ENCODE data around the gene PEDS1.
A peak's percentile ranks its signal among the peaks of the same experiment; 100 is the strongest.
"Not testable (repeated sequence)": the region's sequence is repeated elsewhere in the genome, so short reads cannot be mapped to it uniquely, and the experiment has no call there.

Gene PEDS1

DNA sequence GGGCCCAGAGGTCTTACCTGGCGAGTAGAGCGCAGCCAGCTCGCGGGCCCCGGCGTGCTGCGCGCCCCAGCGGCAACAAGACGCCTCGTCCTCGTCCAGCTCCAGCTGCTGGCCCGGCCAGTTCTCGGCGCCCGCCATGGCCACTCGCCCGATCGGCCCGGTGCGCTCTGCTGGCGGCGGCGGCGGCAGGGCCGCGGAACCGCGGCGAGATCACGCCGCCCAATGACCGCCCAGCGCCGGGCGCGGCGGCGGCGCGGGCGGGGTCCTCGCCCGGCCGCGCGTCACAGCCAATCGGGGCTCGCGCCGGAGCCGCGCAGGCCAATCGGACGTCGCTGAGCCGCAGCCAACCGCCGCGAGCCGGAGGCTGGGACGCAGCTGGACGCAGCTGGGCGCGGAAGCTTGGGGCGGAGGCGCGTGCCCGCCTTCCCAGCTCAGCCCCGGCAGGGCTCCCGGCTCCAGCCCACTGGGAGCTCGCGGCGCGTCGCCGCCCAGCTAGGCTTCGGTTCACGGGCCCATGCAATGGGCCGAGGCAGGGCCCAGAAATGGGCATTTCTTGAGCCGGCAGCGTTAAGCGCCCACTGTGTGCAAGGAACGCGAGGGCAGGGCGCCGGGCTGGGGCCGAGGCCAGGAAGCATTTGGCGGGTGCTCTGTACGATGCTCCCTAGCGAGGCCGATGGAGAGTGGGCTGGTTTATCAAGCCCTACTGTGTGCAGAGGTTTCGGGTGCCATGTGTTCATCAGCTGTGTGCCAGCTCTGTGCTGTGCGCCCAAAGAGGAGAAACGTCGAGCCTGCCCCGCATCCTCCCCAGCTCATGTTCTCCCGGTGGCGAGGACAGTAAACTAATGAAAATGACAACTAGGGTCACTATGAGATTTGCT, at the start of gene PEDS1:
PEDS1 (minus strand) TSS at position 224 of the 878 bp plus-strand sequence; CDS start at position 138, 86 bp downstream.
- DNase-seq = peak; percentile 51 to 73 (median 64)

DNA sequence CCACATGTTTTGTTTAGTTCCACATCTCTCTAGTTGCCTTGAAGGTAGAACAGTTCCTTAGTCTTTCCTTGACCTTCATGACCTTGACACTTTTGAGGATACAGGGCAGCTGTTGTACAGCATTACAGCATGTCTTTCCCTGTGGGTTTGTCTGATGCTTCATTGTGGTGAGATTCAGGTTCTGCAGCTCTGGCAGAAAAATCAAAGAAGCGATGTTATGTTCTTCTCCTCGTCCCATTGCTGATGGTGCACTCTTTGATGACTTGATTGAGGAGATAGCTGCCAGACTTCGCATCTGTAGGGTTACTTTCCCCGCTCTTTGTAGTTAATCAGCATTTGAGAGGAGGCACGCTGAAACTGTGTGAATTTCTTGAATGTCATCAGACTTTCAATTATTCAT, 49.2 kb upstream of the PEDS1 start:
- DNase-seq = no peak

- DNase-seq = not testable (repeated sequence)
These were observed 48.2 kb upstream of the PEDS1 start for GRCh38 chr20:50201710-50202109.

- no peak for DNase-seq
These were observed 47.1 kb upstream of the PEDS1 start for GRCh38 chr20:50200482-50201104.

DNA sequence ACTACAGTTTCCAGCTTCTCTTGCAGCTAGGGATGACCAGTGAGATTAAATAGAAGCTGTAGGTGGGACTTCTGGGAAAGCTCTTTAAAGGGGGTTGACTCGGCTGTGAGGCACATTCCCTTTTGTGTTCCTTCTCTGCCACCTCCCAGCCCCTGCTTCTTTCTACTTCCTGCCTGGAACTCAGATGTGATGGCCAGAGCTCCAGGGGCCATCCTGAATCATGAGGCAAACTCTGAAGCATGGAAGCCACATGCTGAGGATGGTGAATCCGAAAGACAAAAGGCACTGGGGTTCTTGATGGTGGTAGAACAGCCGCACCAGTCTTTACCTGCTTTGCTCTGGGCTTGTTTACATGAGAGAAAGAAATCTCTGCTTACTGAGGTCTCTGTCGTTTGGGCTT, 46.2 kb upstream of the PEDS1 start:
- no peak for DNase-seq

GRCh38 chr20:50198716-50199115, 45.2 kb upstream of the PEDS1 start:
- no peak for DNase-seq

DNA sequence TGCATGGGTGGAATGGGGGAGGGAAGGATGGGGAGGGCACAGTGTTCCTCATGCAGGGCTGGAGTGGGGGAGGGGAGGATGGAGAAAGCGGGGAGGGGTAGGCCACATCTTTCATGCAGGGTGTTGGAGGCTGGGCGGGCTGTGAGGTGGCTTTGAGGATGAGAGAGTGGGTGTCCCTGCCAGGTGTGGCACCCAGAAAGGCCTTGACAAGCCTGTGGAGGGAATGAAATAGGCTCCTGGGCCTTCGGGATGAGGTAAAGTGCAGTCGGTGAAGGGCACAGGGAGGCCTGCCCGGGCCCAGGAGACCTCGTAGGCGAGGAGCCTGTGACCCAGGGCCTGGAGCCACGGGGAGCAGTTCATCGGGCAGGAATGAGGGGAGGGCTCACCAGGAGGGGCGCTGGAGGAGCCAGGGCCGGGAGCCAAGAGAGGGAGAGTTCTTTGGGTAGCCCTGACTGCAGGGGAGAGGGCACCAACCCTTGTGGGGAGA, 44.7 kb upstream of the PEDS1 start:
- no peak for DNase-seq

DNA sequence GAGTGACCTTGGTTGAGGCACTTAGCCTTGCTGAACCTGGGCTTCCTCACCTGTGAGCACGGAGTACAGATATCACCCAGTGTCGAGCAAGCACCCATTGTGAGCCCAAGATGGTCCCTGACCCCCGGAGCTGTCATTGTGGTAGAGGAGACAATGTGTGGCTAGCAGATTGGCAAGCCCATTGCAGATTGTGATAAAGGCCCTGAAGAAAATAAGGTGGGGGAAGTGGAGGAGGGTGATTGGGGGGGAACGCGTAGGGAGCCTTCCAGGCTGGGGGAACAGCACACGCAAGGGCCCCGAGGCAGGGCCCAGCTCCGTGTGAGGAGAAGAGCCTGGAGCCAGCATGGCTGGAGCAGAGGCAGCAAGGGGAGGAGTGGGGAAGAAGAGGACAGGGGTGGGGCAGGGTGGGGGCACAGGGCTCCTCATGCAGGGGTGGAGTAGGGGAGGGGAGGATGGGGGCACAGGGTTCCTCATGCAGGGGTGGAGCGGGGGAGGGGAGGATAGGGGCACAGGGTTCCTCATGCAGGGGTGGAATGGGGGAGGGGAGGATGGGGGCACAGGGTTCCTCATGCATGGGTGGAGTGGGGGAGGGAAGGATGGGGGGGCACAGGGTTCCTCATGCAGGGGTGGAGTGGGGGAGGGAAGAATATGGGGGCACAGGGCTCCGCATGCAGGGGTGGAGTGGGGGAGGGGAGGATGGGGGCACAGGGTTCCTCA, 44.1 kb upstream of the PEDS1 start:
- no peak for DNase-seq

GRCh38 chr20:50196896-50197295, 43.4 kb upstream of the PEDS1 start:
- DNase-seq = no peak

DNA sequence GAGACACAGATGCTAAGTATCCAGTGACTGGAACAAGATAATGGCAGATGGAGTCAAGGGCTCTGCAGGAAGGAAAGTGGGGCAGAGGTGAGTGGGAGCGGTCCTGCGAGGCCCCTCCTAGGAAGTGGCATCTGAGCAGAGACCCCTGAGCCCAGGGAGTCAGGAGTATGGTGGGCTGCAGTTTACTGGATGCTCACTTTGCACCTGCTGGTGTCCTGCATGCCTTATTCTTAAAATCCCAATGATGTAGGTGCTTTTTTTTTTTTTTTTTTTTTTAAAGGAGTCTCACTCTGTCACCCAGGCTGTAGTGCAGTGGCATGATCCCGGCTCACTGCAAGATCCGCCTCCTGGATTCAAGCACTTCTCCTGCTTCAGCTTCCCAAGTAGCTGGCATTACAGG, 42.7 kb upstream of the PEDS1 start:
- no peak for DNase-seq

- DNase-seq = no peak
These were observed 42.1 kb upstream of the PEDS1 start for GRCh38 chr20:50195524-50196120.

- no peak for DNase-seq
These were observed 41.5 kb upstream of the PEDS1 start for GRCh38 chr20:50194831-50195523.

DNA sequence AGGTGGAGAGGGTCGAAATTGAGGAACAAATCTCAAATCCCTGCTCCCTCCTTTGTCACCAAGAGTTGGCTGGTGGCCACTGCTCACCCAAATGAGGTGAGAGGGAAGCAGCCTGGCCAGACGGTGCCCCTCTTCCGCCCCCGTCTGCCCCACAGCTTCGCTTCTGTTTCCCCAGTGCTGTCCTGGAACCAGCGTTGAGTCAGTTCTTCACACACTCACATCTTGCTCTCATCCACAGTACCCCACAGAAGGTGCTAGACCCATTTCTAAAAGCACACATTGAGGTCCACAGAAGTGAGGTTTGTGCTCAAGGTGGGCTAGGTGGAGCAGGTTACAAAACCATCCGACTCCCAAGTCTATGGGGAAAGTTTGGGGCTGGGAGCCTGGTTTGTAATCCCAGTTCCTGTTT, 40.9 kb upstream of the PEDS1 start:
- DNase-seq = no peak

GRCh38 chr20:50193836-50194421, 40.4 kb upstream of the PEDS1 start:
- no peak for DNase-seq

GRCh38 chr20:50193199-50193835, 39.8 kb upstream of the PEDS1 start:
- no peak for DNase-seq

DNA sequence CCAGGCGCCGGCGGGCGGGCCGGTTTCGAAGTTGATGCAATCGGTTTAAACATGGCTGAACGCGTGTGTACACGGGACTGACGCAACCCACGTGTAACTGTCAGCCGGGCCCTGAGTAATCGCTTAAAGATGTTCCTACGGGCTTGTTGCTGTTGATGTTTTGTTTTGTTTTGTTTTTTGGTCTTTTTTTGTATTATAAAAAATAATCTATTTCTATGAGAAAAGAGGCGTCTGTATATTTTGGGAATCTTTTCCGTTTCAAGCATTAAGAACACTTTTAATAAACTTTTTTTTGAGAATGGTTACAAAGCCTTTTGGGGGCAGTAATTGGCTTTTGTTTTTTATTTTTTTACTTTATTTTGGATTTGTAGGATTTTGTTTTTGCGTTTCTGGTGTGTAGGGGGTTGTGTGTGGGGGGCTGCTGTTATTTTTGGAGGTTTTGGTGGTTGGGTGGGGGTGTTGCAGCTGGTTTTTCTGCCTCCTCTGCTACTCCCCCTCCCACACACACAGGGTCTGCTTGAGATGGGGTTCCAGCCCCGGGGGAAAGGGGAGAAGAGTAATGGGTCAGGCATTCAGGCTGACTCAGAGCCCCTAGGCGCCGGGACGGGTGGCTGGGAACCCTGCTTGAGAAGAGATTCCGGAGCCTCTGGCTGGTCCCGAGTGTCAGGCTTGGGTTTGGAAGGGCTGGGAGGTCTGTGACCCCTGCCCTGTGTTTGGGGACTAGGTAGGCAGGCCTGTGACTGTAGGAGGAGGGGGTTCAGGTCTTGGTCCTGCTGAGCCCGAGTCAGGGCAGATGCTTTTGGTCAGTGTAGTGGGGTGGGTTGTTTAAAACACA, 39.1 kb upstream of the PEDS1 start:
- DNase-seq = peak; percentile 52 to 64 (median 58)

GRCh38 chr20:50191544-50192363, 38.2 kb upstream of the PEDS1 start:
- DNase-seq = peak; percentile 47 to 55 (median 54)

DNA sequence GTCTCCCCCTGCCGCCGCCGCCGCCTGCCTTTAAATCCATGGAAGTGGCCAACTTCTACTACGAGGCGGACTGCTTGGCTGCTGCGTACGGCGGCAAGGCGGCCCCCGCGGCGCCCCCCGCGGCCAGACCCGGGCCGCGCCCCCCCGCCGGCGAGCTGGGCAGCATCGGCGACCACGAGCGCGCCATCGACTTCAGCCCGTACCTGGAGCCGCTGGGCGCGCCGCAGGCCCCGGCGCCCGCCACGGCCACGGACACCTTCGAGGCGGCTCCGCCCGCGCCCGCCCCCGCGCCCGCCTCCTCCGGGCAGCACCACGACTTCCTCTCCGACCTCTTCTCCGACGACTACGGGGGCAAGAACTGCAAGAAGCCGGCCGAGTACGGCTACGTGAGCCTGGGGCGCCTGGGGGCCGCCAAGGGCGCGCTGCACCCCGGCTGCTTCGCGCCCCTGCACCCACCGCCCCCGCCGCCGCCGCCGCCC, 37.6 kb upstream of the PEDS1 start:
- DNase-seq = peak; percentile 26 to 55 (median 45)

Data from activated CD4-positive, CD25-positive, alpha-beta regulatory T cell (primary cell).